RWPE1 (cell line): ENCODE results near the gene PTCH2.
"Not testable (repeated sequence)": the region's sequence is repeated elsewhere in the genome, so short reads cannot be mapped to it uniquely, and the experiment has no call there.

ENCODE experiments used
- CTCF ChIA-PET: fragments of 350-600 bp; sonication (Branson Sonifier 250); formaldehyde crosslinking; extraction: SDS; loops from one replicate; lab custom pipeline; 2021; lab: Yijun Ruan, JAX
- POLR2A ChIA-PET: fragments of 400-600 bp; formaldehyde crosslinking; extraction: SDS; loops from one replicate; lab custom pipeline; 2020; ENCODE audit warnings: antibody characterized with exemption; ENCODE audit not compliant: low non-redundant PET; lab: Yijun Ruan, JAX
- DNase-seq: peaks from one replicate; pipeline ENCODE4 v3.0.0; 2012; ENCODE audit warnings: low spot score
- H3K27ac ChIP-seq: fragments of 450-650 bp; 2 replicates; pipeline ENCODE4 v1.5.1; 2017
- CTCF ChIP-seq: fragments of 450-650 bp; conservative IDR thresholded peaks from 2 replicates; pipeline ENCODE4 v1.5.1; 2017; ENCODE audit warnings: low read depth, mild to moderate bottlenecking

The PTCH2 gene

GRCh38 chr1:44817307-44817706, 25.7 kb downstream of the PTCH2 start:
- TF ChIP-seq CTCF: no peak
- ChIA-PET CTCF (no interaction called here), POLR2A (no interaction called here)
- DNase-seq: no peak
- H3K27ac ChIP-seq: peak overlapping the region; percentile 94; the same call in 1 of the 2 replicates

GRCh38 chr1:44815926-44816325, 27.1 kb downstream of the PTCH2 start:
- POLR2A ChIA-PET, DNase-seq: not testable (repeated sequence)
- H3K27ac ChIP-seq: peak overlapping the region; percentile 55
- CTCF ChIA-PET: interaction anchor here (0.8 kb wide), 1 partner anchor 16 kb away, joined by 7 read pairs; the partner anchor contains the start of gene PLK3

- TF ChIP-seq CTCF: no peak
- CTCF ChIA-PET: interaction anchor here (0.6 kb wide), 1 partner anchor 37 kb away, joined by 4 read pairs; no protein-coding TSS in a partner anchor
- POLR2A ChIA-PET: interaction anchor here (1.6 kb wide), 1 partner anchor 13 kb away, joined by 8 read pairs; the partner anchor contains the start of gene PLK3
- peak overlapping the region; percentile 99 for H3K27ac ChIP-seq
- DNase-seq: no peak
Observed at GRCh38 chr1:44812822-44813543, 30.1 kb downstream of the PTCH2 start.

- TF ChIP-seq CTCF: no peak
- peak overlapping the region; percentile 99 for H3K27ac ChIP-seq
- POLR2A ChIA-PET: interaction anchor here (0.7 kb wide), 2 partner anchors 11 to 81 kb away, joined by 8 read pairs; no protein-coding TSS in a partner anchor
- no peak for DNase-seq
- CTCF ChIA-PET: interaction anchor here (0.7 kb wide), 1 partner anchor 1363 kb away, joined by 4 read pairs; no protein-coding TSS in a partner anchor
Observed at GRCh38 chr1:44811234-44811633, 31.8 kb downstream of the PTCH2 start.

- not testable (repeated sequence) for DNase-seq
- H3K27ac ChIP-seq: peak overlapping the region; percentile 99
- ChIA-PET POLR2A (interaction anchor here (0.7 kb wide), 1 partner anchor 80 kb away, joined by 8 read pairs; no protein-coding TSS in a partner anchor), CTCF (interaction anchor here (0.7 kb wide), 1 partner anchor 1363 kb away, joined by 4 read pairs; no protein-coding TSS in a partner anchor)
Observed at GRCh38 chr1:44810762-44811105, 32.3 kb downstream of the PTCH2 start.

- ChIA-PET POLR2A (interaction anchor here (0.7 kb wide), 1 partner anchor 80 kb away, joined by 8 read pairs; no protein-coding TSS in a partner anchor), CTCF (interaction anchor here (0.7 kb wide), 1 partner anchor 1362 kb away, joined by 4 read pairs; no protein-coding TSS in a partner anchor)
- TF ChIP-seq CTCF: no peak
- DNase-seq: no peak
- peak overlapping the region; percentile 99 for H3K27ac ChIP-seq
Observed at GRCh38 chr1:44810101-44810761, 32.8 kb downstream of the PTCH2 start.
